ENCODE measurements around the gene HDAC4. TPM values are rescaled to one million over a fixed set of nuclear protein-coding genes. Genes with fewer than 3 reads are reported as not detected.

HDAC4 gene
- total and polyA plus RNA-seq, 2 of the 4 experiments (the other 2 are of a cell fraction) = 4.1 to 7.2 TPM

- BruUV-seq (replicated peaks) = no TSS peak
- intact Hi-C loops (cut with micrococcal nuclease) (no loop called here), dilution Hi-C loops (cut with HindIII; ENCODE audit: low sequenced_read_pairs, unreplicated experiment) (no loop called here), in situ Hi-C loops (cut with MboI; ENCODE audit: low sequenced_read_pairs) (no loop called here)
- Histone ChIP-seq H2BK5ac (ENCODE audit: low read depth, low read length, poor library complexity, severe bottlenecking) (no peak overlapping the region), H2AK5ac (ENCODE audit: low read depth, low read length) (no peak overlapping the region), H4K5ac (ENCODE audit: low read depth, low read length) (no peak overlapping the region), H3K4me3 (ENCODE audit: insufficient read depth, low read depth, low read length) (no peak overlapping the region), H2BK15ac (ENCODE audit: low read depth, low read length) (no peak overlapping the region), H3K4me1 (ENCODE audit: control insufficient read depth, insufficient read depth, low read length) (no peaks in the 10 kb centered on the region), H2AK9ac (replicated peaks; ENCODE audit: low read depth, low read length, poor library complexity) (no peak overlapping the region), H3K79me1 (ENCODE audit: low read depth in 1 of 2, low read length in 2 of 2) (no peaks in the 10 kb centered on the region; a peak in 1 of 4 replicates), H4K8ac (ENCODE audit: low read depth in 2 of 2, low read length in 2 of 2) (no peak overlapping the region), H3K9me1 (ENCODE audit: insufficient read depth, low read length) (no peaks in the 10 kb centered on the region), H3K4ac (ENCODE audit: low read depth, low read length) (no peak overlapping the region), H3K9me3 (ENCODE audit: control insufficient read depth, insufficient read depth, low read length) (peaks cover 2% of the 10 kb centered on the region; the same call in 1 of the 2 replicates), H3K56ac (ENCODE audit: extremely low read depth, insufficient read depth, low read length) (no peak overlapping the region), H3K18ac (ENCODE audit: low read depth, low read length) (no peak overlapping the region), H3K4me2 (ENCODE audit: low read depth, low read length) (no peak overlapping the region), H2BK120ac (ENCODE audit: low read depth, low read length) (no peak overlapping the region), H3K9ac (ENCODE audit: low read depth, low read length) (no peak overlapping the region), H3K27me3 (ENCODE audit: control insufficient read depth, insufficient read depth, low read length) (no peaks in the 10 kb centered on the region), H3K14ac (replicated peaks; ENCODE audit: low read depth, low read length) (no peak overlapping the region), H3K36me3 (ENCODE audit: control insufficient read depth, insufficient read depth, low read length) (peaks cover 49% of the 10 kb centered on the region), H3K23ac (ENCODE audit: low read depth, low read length) (no peak overlapping the region), H2AFZ (replicated peaks; ENCODE audit: low read length, poor library complexity) (no peak overlapping the region), H4K91ac (ENCODE audit: insufficient read depth, low read depth, low read length) (no peak overlapping the region), H3K27ac (ENCODE audit: insufficient read depth, low read length) (no peak overlapping the region), H4K20me1 (ENCODE audit: insufficient read depth, low read length) (no peaks in the 10 kb centered on the region), H2BK20ac (ENCODE audit: low read depth, low read length) (no peak overlapping the region)
- DNase-seq = no peak
- WGBS, 2 experiments (ENCODE audit: extremely low coverage in 2 of 2, insufficient read length in 1 of 2) = 97% methylated on average over 10 of the region's 17 CpGs; no CpG with 5 or more reads in 1 of the 2 experiments
- ChIA-PET POLR2A (ENCODE audit: unreplicated experiment) (no interaction called here), CTCF (no interaction called here)
- TF ChIP-seq CHD1 (IDR thresholded peaks at IDR 0.05; ENCODE audit: low read depth, low read length) (no peak), MAFK (IDR thresholded peaks at IDR 0.05; ENCODE audit: low read depth, low read length) (no peak), FOS (IDR thresholded peaks at IDR 0.05; ENCODE audit: low read depth, low read length) (no peak), BHLHE40 (IDR thresholded peaks at IDR 0.05; ENCODE audit: low read depth, low read length) (no peak), USF2 (IDR thresholded peaks at IDR 0.05; ENCODE audit: low read depth, low read length) (no peak)
- no peak for ATAC-seq (ENCODE audit: low read depth)
Observed at GRCh38 chr2:239177908-239178307, 222.9 kb downstream of the HDAC4 start.

All from IMR-90 (cell line).